OCI-LY1 (cell line): Measurements from ENCODE around the gene FAM72C.
"Not testable (repeated sequence)": the region's sequence is repeated elsewhere in the genome, so short reads cannot be mapped to it uniquely, and the experiment has no call there.

Experiments used
- H2AFZ ChIP-seq: fragments of 200-600 bp; sonication (generic), shearing (Covaris generic); 2 replicates; pipeline ENCODE4 v1.6.0; 2014; ENCODE audit warnings: antibody characterized with exemption, mild to moderate bottlenecking, low read length
- H3F3A ChIP-seq: fragments of 200-600 bp; sonication (generic), shearing (Covaris generic); 2 replicates; pipeline ENCODE4 v1.6.0; 2014; ENCODE audit warnings: mild to moderate bottlenecking, antibody characterized with exemption, low read length, moderate library complexity; ENCODE audit not compliant: insufficient read depth
- H3K27ac ChIP-seq: fragments of 200-600 bp; sonication (generic); 2 replicates; pipeline ENCODE4 v1.5.1; 2014; ENCODE audit warnings: low read length, mixed run types, mild to moderate bottlenecking, low read depth; ENCODE audit not compliant: poor library complexity, severe bottlenecking
- H3K27me3 ChIP-seq: fragments of 200-600 bp; sonication (generic); 2 replicates; pipeline ENCODE4 v1.6.0; 2014; ENCODE audit warnings: antibody characterized with exemption, mild to moderate bottlenecking, low read length, moderate library complexity; ENCODE audit not compliant: insufficient read depth
- H3K36me3 ChIP-seq: fragments of 200-600 bp; sonication (generic); 2 replicates; pipeline ENCODE4 v1.6.1; 2014; ENCODE audit warnings: mild to moderate bottlenecking, antibody characterized with exemption, low read length, moderate library complexity, mixed read lengths; ENCODE audit not compliant: insufficient read depth
- H3K4me1 ChIP-seq: fragments of 200-600 bp; sonication (generic); 2 replicates; pipeline ENCODE4 v1.5.1; 2014; ENCODE audit warnings: mild to moderate bottlenecking, low read length, moderate library complexity; ENCODE audit not compliant: insufficient read depth, severe bottlenecking
- H3K4me2 ChIP-seq: fragments of 200-600 bp; sonication (generic), shearing (Covaris generic); 2 replicates; pipeline ENCODE4 v1.6.1; 2014; ENCODE audit warnings: low read length
- H3K4me3 ChIP-seq: fragments of 200-600 bp; sonication (generic); 2 replicates; pipeline ENCODE4 v1.5.1; 2014; ENCODE audit warnings: low read length, low read depth, mild to moderate bottlenecking, mixed read lengths; ENCODE audit not compliant: poor library complexity, severe bottlenecking
- H3K79me2 ChIP-seq: fragments of 200-600 bp; shearing (Covaris generic); 2 replicates; pipeline ENCODE4 v1.6.1; 2016; ENCODE audit warnings: mixed run types, low read length, mixed read lengths; ENCODE audit not compliant: insufficient read depth
- H3K9ac ChIP-seq: fragments of 200-600 bp; sonication (generic), shearing (Covaris generic); 2 replicates; pipeline ENCODE4 v1.6.1; 2014; ENCODE audit warnings: mild to moderate bottlenecking, low read length, mixed read lengths
- H3K9me2 ChIP-seq: fragments of 200-600 bp; sonication (generic), shearing (Covaris generic); 2 replicates; pipeline ENCODE4 v1.6.1; 2014; ENCODE audit warnings: low read depth, mild to moderate bottlenecking, low read length, mixed read lengths
- H3K9me3 ChIP-seq: fragments of 200-600 bp; shearing (Covaris generic); 2 replicates; pipeline ENCODE4 v1.6.1; 2014; ENCODE audit warnings: low read length, mixed read lengths
- H4K20me1 ChIP-seq: fragments of 200-600 bp; sonication (generic), shearing (Covaris generic); 2 replicates; pipeline ENCODE4 v1.6.0; 2016; ENCODE audit warnings: mild to moderate bottlenecking, low read length; ENCODE audit not compliant: insufficient read depth

Gene FAM72C

DNA sequence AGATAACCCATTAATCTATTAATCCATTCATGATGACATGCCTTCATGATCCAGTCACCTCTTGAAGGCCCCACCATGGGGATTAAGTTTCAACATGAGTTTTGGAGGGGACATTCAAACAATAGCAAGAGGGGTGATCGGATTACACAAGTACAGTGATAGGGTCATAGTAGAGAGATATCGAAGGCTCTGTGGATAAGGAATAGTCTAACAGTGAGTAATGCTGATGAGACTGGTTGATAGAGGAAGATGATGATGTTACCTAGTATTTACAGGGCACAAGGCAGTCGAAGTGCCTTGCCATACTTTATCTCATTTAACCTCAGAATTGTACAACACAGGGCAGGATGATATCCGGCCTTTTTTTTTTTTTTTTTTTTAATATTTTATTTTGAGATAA is 18.9 kb upstream of the FAM72C start:
- not testable (repeated sequence) for H3K4me3 ChIP-seq, H3K79me2 ChIP-seq, H3K9me3 ChIP-seq, H3K4me1 ChIP-seq, H4K20me1 ChIP-seq, H3K4me2 ChIP-seq, H3K27ac ChIP-seq, H3K9me2 ChIP-seq, H2AFZ ChIP-seq, H3K9ac ChIP-seq, H3F3A ChIP-seq, H3K36me3 ChIP-seq, H3K27me3 ChIP-seq

DNA sequence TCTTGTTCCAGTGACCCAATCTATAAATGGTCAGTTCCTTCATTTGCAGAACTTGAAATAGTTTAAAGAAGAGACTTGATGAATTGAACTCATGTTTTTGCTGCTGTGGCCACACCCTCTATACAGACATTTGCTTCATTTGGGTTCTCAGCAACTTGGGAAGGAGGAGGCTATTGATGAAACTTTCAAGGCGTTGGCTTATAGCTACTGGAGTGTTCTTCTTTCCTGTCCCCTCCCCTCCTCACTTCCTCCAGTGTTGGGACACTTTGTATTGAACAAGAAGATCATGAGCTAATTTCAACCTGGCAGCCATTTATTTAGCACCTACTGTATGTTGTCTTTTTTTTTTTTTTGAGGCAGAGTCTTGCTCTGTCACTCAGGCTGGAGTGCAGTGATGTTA is 17.9 kb upstream of the FAM72C start:
- H3K27ac ChIP-seq, H3K9ac ChIP-seq, H2AFZ ChIP-seq: not testable (repeated sequence)

GRCh38 chr1:143989427-143989712 is 17.6 kb upstream of the FAM72C start:
- not testable (repeated sequence) for H3K9me3 ChIP-seq, H4K20me1 ChIP-seq, H3K79me2 ChIP-seq, H3K27me3 ChIP-seq, H3K36me3 ChIP-seq, H3F3A ChIP-seq, H3K27ac ChIP-seq, H3K9ac ChIP-seq, H3K9me2 ChIP-seq, H3K4me2 ChIP-seq, H2AFZ ChIP-seq, H3K4me1 ChIP-seq, H3K4me3 ChIP-seq

More for the DNA sequence above, 17.9 kb upstream of the FAM72C start:
- H3K4me3 ChIP-seq, H3K9me2 ChIP-seq, H3K27me3 ChIP-seq, H3K9me3 ChIP-seq, H3K79me2 ChIP-seq, H3F3A ChIP-seq, H3K36me3 ChIP-seq, H3K4me1 ChIP-seq, H4K20me1 ChIP-seq, H3K4me2 ChIP-seq: not testable (repeated sequence)

DNA sequence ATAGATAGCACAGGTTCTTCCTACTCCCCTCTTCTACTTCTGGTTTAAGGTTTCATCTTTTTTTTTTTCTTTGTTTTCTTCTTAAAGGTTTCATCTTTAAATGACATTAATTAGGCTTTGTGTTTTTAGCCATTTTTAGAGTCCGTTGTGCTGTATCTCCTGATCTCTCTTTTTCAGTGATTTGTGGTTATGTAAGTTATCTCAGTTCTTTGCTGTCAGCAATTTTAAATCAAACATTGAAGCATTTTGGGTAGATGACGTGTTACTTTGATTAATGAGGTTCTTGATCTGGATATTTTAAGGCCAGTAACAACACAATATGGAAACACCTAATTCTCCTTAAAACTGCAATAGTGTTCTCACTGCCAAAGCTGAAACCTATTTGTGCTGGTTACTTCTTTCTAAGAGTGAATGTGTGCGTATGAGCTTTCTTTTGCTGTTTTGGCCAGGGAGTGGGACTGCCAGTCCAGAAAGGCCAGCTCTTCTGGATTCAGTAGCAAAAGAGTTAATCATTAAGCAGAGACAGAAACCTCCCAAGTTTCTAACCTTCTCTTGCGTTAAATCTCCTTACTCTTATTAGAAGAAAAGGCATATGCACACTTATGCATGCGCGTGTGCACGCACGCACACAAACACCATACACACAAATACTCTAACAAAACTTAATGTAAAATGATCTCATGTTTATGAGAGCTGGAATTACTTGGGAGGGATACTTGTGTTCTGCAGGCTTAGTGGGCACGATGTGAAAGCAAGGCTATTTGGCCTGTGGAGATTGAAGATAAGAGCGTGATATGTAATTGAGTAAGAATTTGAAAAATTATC is 17.0 kb upstream of the FAM72C start:
- not testable (repeated sequence) for H3K9me3 ChIP-seq, H2AFZ ChIP-seq

GRCh38 chr1:143987868-143988267 is 16.1 kb upstream of the FAM72C start:
- H3K4me3 ChIP-seq, H3K4me1 ChIP-seq, H3K79me2 ChIP-seq, H3K27me3 ChIP-seq, H4K20me1 ChIP-seq, H2AFZ ChIP-seq, H3K27ac ChIP-seq, H3F3A ChIP-seq, H3K4me2 ChIP-seq, H3K9ac ChIP-seq, H3K36me3 ChIP-seq, H3K9me2 ChIP-seq, H3K9me3 ChIP-seq: not testable (repeated sequence)

More for the DNA sequence above, 17.0 kb upstream of the FAM72C start:
- not testable (repeated sequence) for H3K9ac ChIP-seq, H3K4me2 ChIP-seq, H3K4me1 ChIP-seq, H3F3A ChIP-seq, H3K36me3 ChIP-seq, H3K4me3 ChIP-seq, H3K79me2 ChIP-seq, H3K27ac ChIP-seq, H3K27me3 ChIP-seq, H3K9me2 ChIP-seq, H4K20me1 ChIP-seq

DNA sequence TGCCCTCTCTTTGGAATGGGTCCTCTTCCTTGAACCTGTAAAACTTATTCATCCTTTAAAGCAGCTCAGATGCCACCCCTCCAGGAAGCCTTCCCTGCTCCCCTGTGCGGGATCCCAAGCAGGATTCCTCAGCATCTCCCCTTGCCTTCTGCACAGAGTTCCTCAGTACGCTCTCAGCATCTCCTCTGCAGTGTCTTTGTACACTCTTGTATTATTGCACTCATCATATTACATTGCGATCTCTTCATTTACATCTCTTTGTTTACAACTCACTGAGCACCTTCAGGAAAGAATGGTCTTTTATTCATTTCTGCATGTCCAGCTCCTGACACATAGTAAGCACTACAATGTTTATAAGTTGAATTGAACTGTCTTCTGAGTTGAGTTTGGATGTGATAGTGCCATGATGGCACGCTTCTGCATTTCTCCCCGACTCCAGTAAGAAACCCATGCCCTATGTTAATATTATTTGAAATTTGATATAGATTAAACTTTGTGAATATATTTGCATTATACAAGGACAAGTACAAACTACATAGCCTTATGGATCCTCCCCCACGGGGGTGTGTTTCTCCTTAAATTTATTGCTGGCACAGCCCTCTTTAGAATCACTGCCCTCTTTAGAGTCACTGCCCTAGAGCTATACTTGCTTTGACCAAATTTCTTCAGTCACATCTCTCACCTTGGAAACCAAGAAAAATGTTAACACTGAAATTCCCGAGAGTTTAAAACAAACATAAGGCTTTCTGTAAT is 13.1 kb upstream of the FAM72C start:
- H3K9me3 ChIP-seq, H3K79me2 ChIP-seq, H4K20me1 ChIP-seq, H3F3A ChIP-seq, H3K9ac ChIP-seq, H3K9me2 ChIP-seq, H3K4me1 ChIP-seq, H3K4me2 ChIP-seq, H2AFZ ChIP-seq, H3K27ac ChIP-seq, H3K36me3 ChIP-seq, H3K4me3 ChIP-seq, H3K27me3 ChIP-seq: not testable (repeated sequence)

DNA sequence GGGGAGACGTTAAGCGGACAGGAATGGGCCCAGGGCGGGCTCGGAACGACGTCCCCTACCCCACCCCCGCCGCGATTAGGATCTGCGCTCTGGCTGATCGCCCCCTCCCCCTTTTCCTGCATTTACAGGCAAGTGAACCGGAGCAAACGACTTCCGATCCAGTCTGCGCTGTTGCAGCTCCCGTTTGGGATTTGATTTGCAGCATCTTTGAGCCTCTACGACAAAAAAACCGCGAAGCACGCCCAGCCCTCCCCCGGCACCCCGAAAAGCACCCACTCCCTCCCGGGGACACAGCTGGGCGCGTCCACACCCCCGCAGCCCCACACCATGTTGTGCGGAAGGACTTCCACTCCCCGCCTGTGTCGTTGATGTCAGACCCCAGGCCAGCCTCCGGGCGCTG is 2.6 kb upstream of the FAM72C start:
- H3K9me2 ChIP-seq, H3K9me3 ChIP-seq, H3K36me3 ChIP-seq, H3F3A ChIP-seq, H3K4me1 ChIP-seq, H2AFZ ChIP-seq, H3K27me3 ChIP-seq, H3K4me2 ChIP-seq, H3K79me2 ChIP-seq, H4K20me1 ChIP-seq, H3K9ac ChIP-seq, H3K27ac ChIP-seq, H3K4me3 ChIP-seq: not testable (repeated sequence)
